Ureter (tissue), 1 donor: ENCODE data around the gene RIPK1. TPM values are rescaled to one million over a fixed set of nuclear protein-coding genes. Genes with fewer than 3 reads are reported as not detected.

Experiments used
- DNase-seq: peaks from one replicate; pipeline ENCODE4 v3.0.0-alpha.2; 2020; ENCODE audit warnings: low spot score
- total RNA-seq: library from RNA; stranded (reverse); gene quantifications from one replicate; pipeline ENCODE4 v1.2.4, GENCODE V29; 2023
- donor health status: DM: yes; HTN: yes; CAD: no.

RIPK1 gene
- total RNA-seq, 1 donor from 2014 or later, result 28.4 TPM

DNA sequence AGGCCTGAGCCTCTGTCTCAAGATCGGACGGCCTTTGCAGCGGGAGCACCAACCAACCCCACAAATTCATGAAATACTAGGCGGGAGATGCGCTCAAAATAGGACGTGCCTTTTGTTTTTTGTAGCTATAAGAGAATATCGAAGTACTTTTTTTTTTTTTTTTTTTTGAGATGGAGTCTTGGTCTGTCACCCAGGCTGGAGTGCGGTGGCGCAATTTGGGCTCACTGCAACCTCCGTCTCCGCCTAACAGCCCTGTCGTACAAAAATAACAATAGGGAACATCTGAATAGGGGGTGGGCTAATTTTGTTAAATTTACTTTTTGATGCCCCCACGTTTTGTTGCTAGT is 94.9 kb downstream of the RIPK1 start:
- DNase-seq, result no peak

DNA sequence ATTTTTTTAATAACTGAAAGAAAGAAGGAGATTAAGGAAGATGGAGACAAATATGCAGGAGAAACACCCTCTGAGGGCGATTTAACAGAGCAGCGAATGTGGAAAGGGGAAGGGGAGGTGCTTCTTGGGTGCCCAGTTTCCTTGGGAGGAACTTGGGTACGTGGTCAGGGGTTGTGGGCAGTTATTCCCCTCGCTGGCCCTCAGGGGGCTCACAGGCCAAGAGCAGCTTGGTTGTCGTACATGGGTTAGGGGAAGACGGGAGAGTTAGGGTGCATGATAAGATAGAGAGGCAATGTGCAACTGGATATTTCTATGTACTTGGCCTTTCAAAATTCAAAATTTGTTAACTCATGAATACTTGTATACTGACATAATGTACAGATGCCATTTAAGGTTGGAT is 96.1 kb downstream of the RIPK1 start:
- DNase-seq, result no peak

Other genes with a start within 250 kb of the RIPK1 start
- 43.8 TPM for gene SERPINB1, start 226.6 kb upstream of the RIPK1 start, total RNA-seq
- gene SERPINB9, start 165.2 kb upstream of the RIPK1 start, total RNA-seq, result 6.7 TPM
- gene SERPINB6, start 96.9 kb upstream of the RIPK1 start, total RNA-seq, result 121 TPM
- gene NQO2, start 68.6 kb upstream of the RIPK1 start, total RNA-seq, result 27.0 TPM
- gene BPHL, start 50.2 kb downstream of the RIPK1 start, total RNA-seq, result 35.6 TPM
- 21.5 TPM for gene TUBB2A, start 89.0 kb downstream of the RIPK1 start, total RNA-seq
- gene TUBB2B, start 159.2 kb downstream of the RIPK1 start, total RNA-seq, result 2.8 TPM
- gene PSMG4, start 190.5 kb downstream of the RIPK1 start, total RNA-seq, result 38.9 TPM